ENCODE measurements around the gene GPC6.
A peak's percentile ranks its signal among the peaks of the same experiment; 100 is the strongest.

GPC6 gene

DNA sequence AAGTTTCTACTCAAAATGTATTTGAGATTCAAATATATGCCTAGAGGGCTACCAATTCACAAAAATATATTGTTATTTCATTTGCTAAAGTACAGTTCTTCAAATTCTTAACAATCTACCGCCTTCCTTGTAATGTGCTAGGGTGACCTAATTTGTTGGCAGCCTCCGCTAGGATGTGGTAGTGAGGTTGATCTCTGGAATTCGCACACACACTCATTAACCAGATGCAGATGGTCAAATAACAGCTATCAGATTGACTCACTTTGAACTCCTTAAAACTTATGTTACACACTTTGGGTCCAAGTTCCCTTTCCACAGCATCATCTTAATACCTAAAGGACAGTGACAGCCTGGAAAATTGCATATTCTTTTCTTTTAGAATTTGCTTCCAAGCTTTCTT lies 885.6 kb downstream of the GPC6 start:
- DNase-seq (ENCODE audit: low read depth) = no peak
- no peak overlapping the region for H3K4me3 ChIP-seq (ENCODE audit: low read depth, low read length)
- TF ChIP-seq, protein P1, sequence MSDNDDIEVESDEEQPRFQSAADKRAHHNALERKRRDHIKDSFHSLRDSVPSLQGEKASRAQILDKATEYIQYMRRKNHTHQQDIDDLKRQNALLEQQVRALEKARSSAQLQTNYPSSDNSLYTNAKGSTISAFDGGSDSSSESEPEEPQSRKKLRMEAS (IDR thresholded peaks at IDR 0.05; ENCODE audit: low read depth, low read length) = no peak
- TF ChIP-seq POLR2A (IDR thresholded peaks at IDR 0.05; ENCODE audit: extremely low read depth, insufficient read length) (no peak), MYC (IDR thresholded peaks at IDR 0.05; ENCODE audit: low read depth, low read length) (no peak)
- TF ChIP-seq, protein P2, sequence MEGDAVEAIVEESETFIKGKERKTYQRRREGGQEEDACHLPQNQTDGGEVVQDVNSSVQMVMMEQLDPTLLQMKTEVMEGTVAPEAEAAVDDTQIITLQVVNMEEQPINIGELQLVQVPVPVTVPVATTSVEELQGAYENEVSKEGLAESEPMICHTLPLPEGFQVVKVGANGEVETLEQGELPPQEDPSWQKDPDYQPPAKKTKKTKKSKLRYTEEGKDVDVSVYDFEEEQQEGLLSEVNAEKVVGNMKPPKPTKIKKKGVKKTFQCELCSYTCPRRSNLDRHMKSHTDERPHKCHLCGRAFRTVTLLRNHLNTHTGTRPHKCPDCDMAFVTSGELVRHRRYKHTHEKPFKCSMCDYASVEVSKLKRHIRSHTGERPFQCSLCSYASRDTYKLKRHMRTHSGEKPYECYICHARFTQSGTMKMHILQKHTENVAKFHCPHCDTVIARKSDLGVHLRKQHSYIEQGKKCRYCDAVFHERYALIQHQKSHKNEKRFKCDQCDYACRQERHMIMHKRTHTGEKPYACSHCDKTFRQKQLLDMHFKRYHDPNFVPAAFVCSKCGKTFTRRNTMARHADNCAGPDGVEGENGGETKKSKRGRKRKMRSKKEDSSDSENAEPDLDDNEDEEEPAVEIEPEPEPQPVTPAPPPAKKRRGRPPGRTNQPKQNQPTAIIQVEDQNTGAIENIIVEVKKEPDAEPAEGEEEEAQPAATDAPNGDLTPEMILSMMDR (IDR thresholded peaks at IDR 0.05; ENCODE audit: low read depth, low read length) = no peak

GRCh38 chr13:94112731-94113130 lies 886.1 kb downstream of the GPC6 start:
- TF ChIP-seq POLR2A (IDR thresholded peaks at IDR 0.05; ENCODE audit: extremely low read depth, insufficient read length) (no peak), MYC (IDR thresholded peaks at IDR 0.05; ENCODE audit: low read depth, low read length) (no peak)
- TF ChIP-seq, protein P2 (IDR thresholded peaks at IDR 0.05; ENCODE audit: low read depth, low read length) = no peak
- TF ChIP-seq, protein P1 (IDR thresholded peaks at IDR 0.05; ENCODE audit: low read depth, low read length) = no peak
- H3K4me3 ChIP-seq (ENCODE audit: low read depth, low read length) = no peak overlapping the region
- no peak for DNase-seq (ENCODE audit: low read depth)

GRCh38 chr13:94113245-94113644 lies 886.6 kb downstream of the GPC6 start:
- DNase-seq (ENCODE audit: low read depth) = no peak
- TF ChIP-seq POLR2A (IDR thresholded peaks at IDR 0.05; ENCODE audit: extremely low read depth, insufficient read length) (no peak), MYC (IDR thresholded peaks at IDR 0.05; ENCODE audit: low read depth, low read length) (no peak)
- TF ChIP-seq, protein P1 (IDR thresholded peaks at IDR 0.05; ENCODE audit: low read depth, low read length) = no peak
- TF ChIP-seq, protein P2 (IDR thresholded peaks at IDR 0.05; ENCODE audit: low read depth, low read length) = no peak
- H3K4me3 ChIP-seq (ENCODE audit: low read depth, low read length) = no peak overlapping the region

GRCh38 chr13:94114166-94114565 lies 887.6 kb downstream of the GPC6 start:
- no peak for DNase-seq (ENCODE audit: low read depth)
- TF ChIP-seq MYC (IDR thresholded peaks at IDR 0.05; ENCODE audit: low read depth, low read length) (no peak), POLR2A (IDR thresholded peaks at IDR 0.05; ENCODE audit: extremely low read depth, insufficient read length) (no peak)
- TF ChIP-seq, protein P1 (IDR thresholded peaks at IDR 0.05; ENCODE audit: low read depth, low read length) = no peak
- TF ChIP-seq, protein P2 (IDR thresholded peaks at IDR 0.05; ENCODE audit: low read depth, low read length) = no peak
- no peak overlapping the region for H3K4me3 ChIP-seq (ENCODE audit: low read depth, low read length)

DNA sequence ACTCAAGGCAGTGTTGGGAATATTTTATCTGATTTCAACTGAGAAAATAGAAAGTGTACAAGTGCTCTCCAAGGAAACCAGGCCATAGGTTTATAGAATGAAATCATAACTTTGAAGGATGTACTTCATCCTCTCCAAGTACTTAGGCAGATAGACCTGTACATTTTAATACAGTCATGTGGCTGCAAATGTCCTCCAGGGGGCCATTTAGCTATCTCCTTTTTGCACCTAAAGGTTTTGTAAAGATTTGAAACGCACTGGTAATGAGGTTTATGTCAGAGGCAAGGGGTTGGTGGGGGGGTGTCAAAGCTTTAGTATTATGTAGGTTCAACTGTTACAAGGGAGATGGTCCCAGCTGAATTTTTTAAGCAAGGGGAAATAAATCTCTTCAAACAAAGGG lies 888.4 kb downstream of the GPC6 start:
- H3K4me3 ChIP-seq (ENCODE audit: low read depth, low read length) = no peak overlapping the region
- TF ChIP-seq MYC (IDR thresholded peaks at IDR 0.05; ENCODE audit: low read depth, low read length) (no peak), POLR2A (IDR thresholded peaks at IDR 0.05; ENCODE audit: extremely low read depth, insufficient read length) (no peak)
- TF ChIP-seq, protein P2 (IDR thresholded peaks at IDR 0.05; ENCODE audit: low read depth, low read length) = no peak
- TF ChIP-seq, protein P1 (IDR thresholded peaks at IDR 0.05; ENCODE audit: low read depth, low read length) = no peak
- DNase-seq (ENCODE audit: low read depth) = peak; percentile 7

Measured in NB4 (cell line).